ENCODE measurements around the gene ARPP21.
A peak's percentile ranks its signal among the peaks of the same experiment; 100 is the strongest.

The ARPP21 gene

GRCh38 chr3:35745351-35745750, 106.0 kb downstream of the ARPP21 start:
- H3K27me3 Mint-ChIP-seq = no peaks in the 10 kb centered on the region
- ATAC-seq (replicated peaks) = no peak
- H3K4me3 Mint-ChIP-seq = no peak overlapping the region
- peak overlapping the region; percentile 16 for H3K27ac Mint-ChIP-seq
- H3K36me3 Mint-ChIP-seq = no peaks in the 10 kb centered on the region
- peaks cover 11 to 33% of the 10 kb centered on the region in 2 donors for H3K4me1 Mint-ChIP-seq
- DNase-seq = no peak
- H3K9me3 Mint-ChIP-seq = no peaks in the 10 kb centered on the region

GRCh38 chr3:35745802-35746484, 106.6 kb downstream of the ARPP21 start:
- ATAC-seq (replicated peaks) (peak; percentile 99), DNase-seq (peak; percentile 21)
- no peaks in the 10 kb centered on the region for H3K27me3 Mint-ChIP-seq
- peaks cover 11 to 33% of the 10 kb centered on the region in 2 donors for H3K4me1 Mint-ChIP-seq
- H3K9me3 Mint-ChIP-seq = no peaks in the 10 kb centered on the region
- no peaks in the 10 kb centered on the region for H3K36me3 Mint-ChIP-seq
- H3K27ac Mint-ChIP-seq = peak overlapping the region; percentile 16
- no peak overlapping the region for H3K4me3 Mint-ChIP-seq

GRCh38 chr3:35746492-35746891, 107.2 kb downstream of the ARPP21 start:
- Mint-ChIP-seq H3K4me3 (no peak overlapping the region), H3K27ac (no peak overlapping the region), H3K27me3 (no peaks in the 10 kb centered on the region), H3K9me3 (no peaks in the 10 kb centered on the region), H3K4me1 (peaks cover 11 to 30% of the 10 kb centered on the region in 2 donors), H3K36me3 (no peaks in the 10 kb centered on the region)
- no peak for ATAC-seq (replicated peaks)
- DNase-seq = no peak

GRCh38 chr3:35748144-35748543, 108.8 kb downstream of the ARPP21 start:
- Mint-ChIP-seq H3K27ac (no peak overlapping the region), H3K36me3 (no peaks in the 10 kb centered on the region), H3K9me3 (no peaks in the 10 kb centered on the region), H3K4me1 (peaks cover 9 to 27% of the 10 kb centered on the region in 2 donors), H3K27me3 (no peaks in the 10 kb centered on the region), H3K4me3 (no peak overlapping the region)
- no peak for ATAC-seq (replicated peaks)
- DNase-seq = no peak

- ATAC-seq (replicated peaks) = no peak
- no peaks in the 10 kb centered on the region for H3K27me3 Mint-ChIP-seq
- no peaks in the 10 kb centered on the region for H3K36me3 Mint-ChIP-seq
- H3K4me3 Mint-ChIP-seq = no peak overlapping the region
- H3K9me3 Mint-ChIP-seq = no peaks in the 10 kb centered on the region
- peaks cover 4 to 17% of the 10 kb centered on the region in 2 donors for H3K4me1 Mint-ChIP-seq
- no peak overlapping the region for H3K27ac Mint-ChIP-seq
- DNase-seq = no peak
Observed at GRCh38 chr3:35751207-35751606, 111.9 kb downstream of the ARPP21 start.

GRCh38 chr3:35757991-35758757, 118.8 kb downstream of the ARPP21 start:
- DNase-seq = no peak
- ATAC-seq (replicated peaks) = no peak
- H3K36me3 Mint-ChIP-seq = no peaks in the 10 kb centered on the region
- no peak overlapping the region for H3K27ac Mint-ChIP-seq
- H3K4me3 Mint-ChIP-seq = no peak overlapping the region
- H3K9me3 Mint-ChIP-seq = no peaks in the 10 kb centered on the region
- no peaks in the 10 kb centered on the region for H3K4me1 Mint-ChIP-seq
- H3K27me3 Mint-ChIP-seq = no peaks in the 10 kb centered on the region

- Mint-ChIP-seq H3K4me3 (no peak overlapping the region), H3K27me3 (no peaks in the 10 kb centered on the region), H3K4me1 (no peaks in the 10 kb centered on the region), H3K27ac (no peak overlapping the region), H3K36me3 (no peaks in the 10 kb centered on the region), H3K9me3 (no peaks in the 10 kb centered on the region)
- ATAC-seq (replicated peaks) (no peak), DNase-seq (no peak)
Observed at GRCh38 chr3:35760146-35760545, 120.8 kb downstream of the ARPP21 start.

- H3K36me3 Mint-ChIP-seq = no peaks in the 10 kb centered on the region
- ATAC-seq (replicated peaks) (no peak), DNase-seq (no peak)
- no peaks in the 10 kb centered on the region for H3K27me3 Mint-ChIP-seq
- no peaks in the 10 kb centered on the region for H3K4me1 Mint-ChIP-seq
- H3K27ac Mint-ChIP-seq = no peak overlapping the region
- no peaks in the 10 kb centered on the region for H3K9me3 Mint-ChIP-seq
- no peak overlapping the region for H3K4me3 Mint-ChIP-seq
Observed at GRCh38 chr3:35761311-35761710, 122.0 kb downstream of the ARPP21 start.

- Mint-ChIP-seq H3K4me1 (no peaks in the 10 kb centered on the region), H3K4me3 (no peak overlapping the region), H3K27me3 (no peaks in the 10 kb centered on the region), H3K27ac (no peak overlapping the region), H3K36me3 (no peaks in the 10 kb centered on the region), H3K9me3 (no peaks in the 10 kb centered on the region)
- ATAC-seq (replicated peaks) (no peak), DNase-seq (no peak)
Observed at GRCh38 chr3:35772381-35773015, 133.2 kb downstream of the ARPP21 start.

- H3K27me3 Mint-ChIP-seq = no peaks in the 10 kb centered on the region
- H3K27ac Mint-ChIP-seq = no peak overlapping the region
- no peaks in the 10 kb centered on the region for H3K9me3 Mint-ChIP-seq
- ATAC-seq (replicated peaks) (no peak), DNase-seq (no peak)
- no peaks in the 10 kb centered on the region for H3K4me1 Mint-ChIP-seq
- no peak overlapping the region for H3K4me3 Mint-ChIP-seq
- no peaks in the 10 kb centered on the region for H3K36me3 Mint-ChIP-seq
Observed at GRCh38 chr3:35773417-35773816, 134.1 kb downstream of the ARPP21 start.

- Mint-ChIP-seq H3K27me3 (no peaks in the 10 kb centered on the region), H3K9me3 (no peaks in the 10 kb centered on the region), H3K4me1 (no peaks in the 10 kb centered on the region), H3K36me3 (no peaks in the 10 kb centered on the region), H3K4me3 (no peak overlapping the region), H3K27ac (no peak overlapping the region)
- DNase-seq (no peak), ATAC-seq (replicated peaks) (no peak)
Observed at GRCh38 chr3:35776346-35776745, 137.0 kb downstream of the ARPP21 start.

- Mint-ChIP-seq H3K4me1 (no peaks in the 10 kb centered on the region), H3K4me3 (no peak overlapping the region), H3K27me3 (no peaks in the 10 kb centered on the region), H3K9me3 (no peaks in the 10 kb centered on the region), H3K36me3 (no peaks in the 10 kb centered on the region), H3K27ac (no peak overlapping the region)
- DNase-seq (no peak), ATAC-seq (replicated peaks) (no peak)
Observed at GRCh38 chr3:35777065-35777464, 137.7 kb downstream of the ARPP21 start.

- DNase-seq (no peak), ATAC-seq (replicated peaks) (no peak)
- H3K4me1 Mint-ChIP-seq = no peaks in the 10 kb centered on the region
- no peaks in the 10 kb centered on the region for H3K27me3 Mint-ChIP-seq
- H3K4me3 Mint-ChIP-seq = no peak overlapping the region
- no peak overlapping the region for H3K27ac Mint-ChIP-seq
- H3K36me3 Mint-ChIP-seq = no peaks in the 10 kb centered on the region
- H3K9me3 Mint-ChIP-seq = no peaks in the 10 kb centered on the region
Observed at GRCh38 chr3:35777563-35778554, 138.5 kb downstream of the ARPP21 start.

- H3K27me3 Mint-ChIP-seq = no peaks in the 10 kb centered on the region
- no peaks in the 10 kb centered on the region for H3K9me3 Mint-ChIP-seq
- ATAC-seq (replicated peaks) = no peak
- no peak overlapping the region for H3K4me3 Mint-ChIP-seq
- H3K36me3 Mint-ChIP-seq = no peaks in the 10 kb centered on the region
- no peak overlapping the region for H3K27ac Mint-ChIP-seq
- H3K4me1 Mint-ChIP-seq = no peaks in the 10 kb centered on the region
- no peak for DNase-seq
Observed at GRCh38 chr3:35779611-35780010, 140.3 kb downstream of the ARPP21 start.
